GM19452 (cell line): Measurements from ENCODE around the gene PPP2CA.
A peak's percentile ranks its signal among the peaks of the same experiment; 100 is the strongest.
"Not testable (repeated sequence)": the region's sequence is repeated elsewhere in the genome, so short reads cannot be mapped to it uniquely, and the experiment has no call there.

ENCODE experiments used
- ATAC-seq: cut with Tn5 transposase; IDR thresholded peaks from one replicate; pipeline ENCODE4 v1.9.1; 2021; ENCODE audit not compliant: unreplicated experiment

The PPP2CA gene

DNA sequence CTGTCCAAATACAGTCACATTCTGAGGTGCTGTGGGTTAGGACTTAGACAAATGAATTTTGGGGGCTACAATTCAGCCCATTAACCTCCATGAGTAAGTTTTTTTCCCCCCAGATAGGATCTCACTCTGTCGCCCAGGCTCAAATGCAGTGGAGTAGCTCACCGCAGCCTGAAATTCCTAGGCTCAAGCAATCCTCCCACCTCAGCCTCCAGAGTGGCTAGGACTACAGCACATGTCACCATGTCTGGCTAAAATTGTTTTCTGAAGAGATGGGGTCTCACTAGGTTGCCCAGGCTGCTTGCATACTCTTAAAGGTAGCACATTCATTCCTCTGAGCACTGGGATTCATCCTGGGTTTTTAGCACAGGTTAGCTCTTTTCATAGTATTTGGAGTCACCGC, 22.2 kb downstream of the PPP2CA start:
- no peak for ATAC-seq

DNA sequence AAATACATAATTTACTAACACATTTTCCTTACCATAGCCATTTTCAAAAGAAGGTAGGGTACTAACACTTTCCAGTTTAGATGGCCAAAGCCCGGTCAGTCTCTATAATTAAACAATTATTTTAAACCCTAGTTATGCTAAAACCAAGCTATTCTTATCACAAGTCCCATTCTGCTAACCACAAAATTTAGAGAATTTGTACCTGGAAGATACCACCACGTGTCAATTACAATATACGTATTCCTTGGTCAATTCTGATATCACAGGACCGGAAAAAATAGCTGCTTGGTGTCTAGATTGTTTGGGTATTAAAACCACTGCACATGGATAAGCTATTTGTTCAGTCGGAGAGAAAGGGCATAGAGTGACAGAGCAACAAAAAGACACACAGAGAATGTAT, 30.2 kb downstream of the PPP2CA start:
- ATAC-seq: no peak

DNA sequence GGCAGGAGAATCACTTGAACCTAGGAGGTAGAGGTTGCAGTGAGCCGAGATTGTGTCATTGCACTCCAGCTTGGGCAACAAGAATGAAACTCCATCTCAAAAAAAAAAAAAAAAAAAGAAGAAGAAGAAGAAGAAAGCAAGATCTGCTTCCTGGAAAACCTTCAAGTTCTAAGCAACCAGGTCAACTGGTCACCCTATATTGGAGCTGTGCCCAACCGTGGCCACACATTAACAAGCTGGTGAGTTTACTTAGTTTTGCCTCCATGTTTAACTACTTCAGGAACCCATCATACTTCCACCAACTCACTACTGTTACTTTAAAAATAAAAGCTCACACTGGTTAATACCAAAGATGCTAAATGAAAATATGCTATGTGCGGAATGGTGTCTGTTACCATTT, 36.8 kb downstream of the PPP2CA start:
- ATAC-seq: no peak

DNA sequence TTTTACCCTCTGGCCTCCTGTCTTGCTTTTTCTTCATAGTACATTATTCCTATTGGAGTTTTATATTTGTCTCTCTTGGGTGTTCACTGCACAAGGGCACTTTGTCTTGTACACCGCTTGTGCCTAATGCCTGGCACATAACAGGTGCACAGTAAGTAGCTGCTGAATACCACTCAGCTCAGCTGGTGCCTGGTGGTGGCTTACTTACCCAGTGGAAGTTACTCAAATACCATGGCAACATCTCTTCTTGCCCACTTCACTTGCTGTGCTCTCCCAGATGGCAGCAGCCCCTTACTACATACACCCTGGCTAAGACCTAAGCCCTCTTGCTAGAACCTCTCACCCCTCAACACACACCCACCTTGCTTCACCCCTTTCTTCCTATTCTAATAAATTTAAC, 37.8 kb downstream of the PPP2CA start:
- no peak for ATAC-seq

GRCh38 chr5:134184155-134185135, 41.4 kb downstream of the PPP2CA start:
- ATAC-seq: peak; percentile 70

- ATAC-seq: no peak
These were observed 42.4 kb downstream of the PPP2CA start for GRCh38 chr5:134183481-134183880.

DNA sequence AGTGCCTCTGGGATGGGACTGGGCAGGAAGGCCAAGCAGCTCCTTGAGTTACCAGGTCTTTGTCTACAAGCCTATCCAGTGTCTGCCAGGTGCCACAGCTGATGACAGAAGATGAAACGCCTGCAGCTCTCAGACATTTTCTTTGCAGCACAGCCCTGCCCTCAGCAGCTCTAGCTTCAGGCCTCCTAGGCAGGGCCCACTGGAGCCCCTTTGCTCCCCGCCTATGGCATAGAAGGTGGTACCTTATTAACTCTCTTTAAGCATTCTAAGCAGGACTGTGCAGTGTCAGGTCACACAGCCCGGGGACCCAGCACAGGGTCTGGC, 47.8 kb downstream of the PPP2CA start:
- ATAC-seq: no peak

DNA sequence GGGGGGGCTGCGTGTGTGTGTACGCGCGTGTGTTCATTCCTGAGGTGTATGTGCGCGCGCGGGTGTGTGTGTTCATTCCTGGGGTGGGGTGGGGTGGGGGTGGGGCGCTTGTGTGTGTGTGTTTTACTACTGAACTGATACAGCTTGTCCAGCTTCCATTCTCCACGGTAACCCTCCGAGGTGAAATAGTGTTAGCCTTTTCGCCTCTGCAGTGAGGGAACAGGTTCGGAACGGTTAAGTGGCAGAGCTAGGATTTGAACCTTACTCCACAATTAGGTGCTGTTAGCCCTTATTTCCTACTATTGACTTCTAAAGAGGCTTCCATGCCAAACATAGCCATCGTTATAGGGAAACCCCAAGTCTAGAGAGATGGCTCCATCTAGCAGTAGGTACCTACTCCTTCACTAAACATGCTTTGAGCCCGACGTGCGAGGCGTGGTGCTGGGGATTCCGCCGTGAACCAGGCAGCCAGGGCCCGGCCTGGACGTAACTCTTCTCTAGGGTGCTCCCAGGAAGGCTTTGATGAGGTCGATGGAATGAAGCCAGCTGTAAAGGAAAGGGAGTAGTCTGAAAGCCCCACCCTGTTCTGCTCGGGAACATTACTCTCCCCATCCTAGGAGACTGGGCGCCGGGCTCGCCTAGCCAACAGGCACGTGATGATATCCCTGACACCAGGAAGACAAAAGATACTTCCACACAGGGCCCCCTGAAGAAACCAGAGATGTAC, 48.3 kb downstream of the PPP2CA start:
- ATAC-seq: no peak

DNA sequence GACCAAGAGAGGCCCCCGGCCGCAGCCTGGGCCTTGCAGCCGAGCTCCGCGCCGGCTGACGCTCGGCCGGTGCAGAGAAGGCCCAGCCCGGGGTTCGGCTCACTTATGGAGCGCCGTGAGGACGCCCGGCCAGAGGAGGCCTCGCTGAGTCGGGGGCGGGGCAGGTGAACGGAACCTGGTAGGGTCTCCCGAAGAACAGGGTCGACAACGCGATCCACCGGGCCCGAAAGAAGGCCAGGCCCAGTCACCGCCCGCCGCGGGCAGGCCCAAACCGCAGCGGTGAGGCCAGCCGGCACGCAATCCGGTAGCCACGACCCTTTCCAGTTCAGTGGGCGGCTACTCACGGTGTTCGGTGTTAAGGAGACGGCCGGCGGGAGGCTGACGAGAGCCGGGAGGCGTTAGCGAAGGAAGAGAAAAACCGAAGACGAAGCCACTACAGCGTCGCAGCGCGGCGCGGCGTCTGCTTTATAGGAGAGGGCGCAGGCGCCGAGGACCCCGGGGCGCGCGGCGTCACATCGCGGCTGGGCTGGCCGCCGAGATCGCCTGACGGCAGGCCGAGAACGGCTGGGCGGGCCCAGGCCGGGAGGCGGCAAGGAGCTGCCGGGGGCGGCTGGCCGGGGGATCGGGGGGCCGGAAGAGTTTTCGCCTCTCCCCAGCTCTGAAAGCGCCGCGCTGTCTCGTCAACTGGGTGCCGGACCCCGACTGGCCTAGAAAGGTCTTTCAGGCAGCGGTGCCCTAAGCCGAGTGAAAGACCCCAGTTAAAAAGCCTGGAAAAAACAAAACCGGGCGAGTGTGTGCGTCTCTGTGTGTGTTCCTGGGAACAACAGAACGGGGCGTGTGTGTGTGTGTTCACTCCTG, 49.1 kb downstream of the PPP2CA start, which contains the start of gene SKP1:
TSS of gene SKP1 (minus strand) at position 440 of the 858 bp plus-strand sequence. CDS start 2,928 bp downstream, outside the sequence.
- ATAC-seq: peak; percentile 76

GRCh38 chr5:134175921-134176510, 49.9 kb downstream of the PPP2CA start:
- ATAC-seq: peak; percentile 3

GRCh38 chr5:134174841-134175839, 50.7 kb downstream of the PPP2CA start:
- ATAC-seq: no peak

DNA sequence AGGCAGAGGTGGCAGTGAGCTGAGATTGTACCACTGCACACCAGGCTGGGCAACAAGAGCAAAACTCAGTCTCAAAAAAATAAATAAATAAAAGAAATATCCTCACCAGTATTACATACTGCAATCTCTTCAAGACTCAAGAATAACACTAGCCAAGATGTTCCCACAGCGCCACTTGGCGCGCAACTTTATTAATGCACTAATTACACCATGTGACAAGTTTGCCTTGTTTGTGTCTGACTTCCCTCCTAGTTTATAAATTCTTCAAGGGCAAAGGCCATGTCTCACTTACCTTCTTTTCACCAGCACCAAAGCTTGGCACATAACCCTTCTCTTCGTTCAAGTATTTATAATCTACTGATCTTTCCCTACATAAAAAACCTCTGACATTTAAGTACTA, 53.9 kb downstream of the PPP2CA start:
- ATAC-seq: no peak

DNA sequence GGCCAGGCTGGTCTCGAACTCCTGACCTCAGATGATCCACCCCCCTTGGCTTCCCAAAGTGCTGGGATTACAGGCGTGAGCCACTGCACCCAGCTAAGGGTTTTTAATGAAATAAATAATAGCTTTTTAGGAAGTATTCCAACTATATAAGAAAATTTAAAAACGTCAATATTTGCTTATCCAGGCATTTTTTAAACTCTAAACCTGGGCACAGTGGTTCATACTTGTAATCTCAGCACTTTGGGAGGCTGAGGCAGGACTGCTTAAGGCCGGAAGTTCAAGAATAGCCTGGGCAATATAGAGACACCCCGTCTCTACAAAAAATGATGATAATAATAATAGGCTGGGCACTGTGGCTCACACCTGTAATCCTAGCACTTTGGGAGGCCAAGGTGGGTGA, 63.3 kb downstream of the PPP2CA start:
- no peak for ATAC-seq

- ATAC-seq: no peak
These were observed 64.1 kb downstream of the PPP2CA start for GRCh38 chr5:134161513-134162395.

DNA sequence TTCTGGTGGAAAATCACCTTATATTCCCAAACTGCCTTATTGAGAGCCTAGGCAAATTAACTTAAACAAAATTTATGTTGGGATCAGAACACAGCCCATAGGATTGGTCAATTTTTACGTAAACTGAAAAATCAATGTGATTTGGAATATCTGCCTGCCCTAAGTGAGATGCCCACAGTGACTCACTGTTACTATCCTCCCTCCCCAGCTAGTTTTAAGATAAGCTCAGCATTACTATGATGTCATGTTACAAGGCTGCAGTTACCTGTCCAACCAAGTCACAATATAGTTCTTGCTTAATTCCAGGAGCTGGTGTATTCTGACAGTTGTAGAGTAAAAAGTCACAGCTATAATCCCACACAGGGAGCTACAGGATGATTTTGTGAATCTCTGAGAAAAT, 72.2 kb downstream of the PPP2CA start:
- ATAC-seq: no peak

- no peak for ATAC-seq
These were observed 72.6 kb downstream of the PPP2CA start for GRCh38 chr5:134153241-134153640.

- ATAC-seq: not testable (repeated sequence)
These were observed 73.6 kb downstream of the PPP2CA start for GRCh38 chr5:134152173-134152832.

GRCh38 chr5:134151723-134152122, 74.2 kb downstream of the PPP2CA start:
- no peak for ATAC-seq
